Smooth muscle cell (in vitro differentiated cells): ENCODE data around the gene RUFY4. TPM values are rescaled to one million over a fixed set of nuclear protein-coding genes. Genes with fewer than 3 reads are reported as not detected.
A peak's percentile ranks its signal among the peaks of the same experiment; 100 is the strongest.

Experiments
- DNase-seq: peaks from one replicate; lab custom pipeline; 2025; ENCODE audit not compliant: unreplicated experiment; lab: John Stamatoyannopoulos, UW
- H2AFZ ChIP-seq: fragments of 200-600 bp; sonication (generic); 2 replicates; pipeline ENCODE4 v1.6.0; 2016; ENCODE audit warnings: antibody characterized with exemption, low read depth, mild to moderate bottlenecking
- H3F3A ChIP-seq: fragments of 200-600 bp; sonication (generic); 2 replicates; pipeline ENCODE4 v1.6.0; 2017; ENCODE audit warnings: antibody characterized with exemption, low read depth
- H3K27ac ChIP-seq: fragments of 200-600 bp; sonication (generic); 2 replicates; pipeline ENCODE4 v1.5.1; 2016; ENCODE audit warnings: low read depth, mild to moderate bottlenecking
- H3K27me3 ChIP-seq: fragments of 200-600 bp; sonication (generic); 2 replicates; pipeline ENCODE4 v1.6.1; 2016; ENCODE audit warnings: low read depth, mild to moderate bottlenecking
- H3K36me3 ChIP-seq: fragments of 200-600 bp; sonication (generic); 2 replicates; pipeline ENCODE4 v1.5.1; 2016; ENCODE audit warnings: low read depth
- H3K4me1 ChIP-seq: fragments of 200-600 bp; sonication (generic); 2 replicates; pipeline ENCODE4 v1.5.1; 2016; ENCODE audit warnings: low read depth
- H3K4me2 ChIP-seq: fragments of 200-600 bp; sonication (generic); 2 replicates; pipeline ENCODE4 v1.6.0; 2016; ENCODE audit warnings: mild to moderate bottlenecking
- H3K4me3 ChIP-seq: fragments of 200-600 bp; sonication (generic); 2 replicates; pipeline ENCODE4 v1.5.1; 2016; ENCODE audit warnings: mild to moderate bottlenecking
- H3K79me2 ChIP-seq: fragments of 200-600 bp; sonication (generic); 2 replicates; pipeline ENCODE4 v1.6.0; 2016; ENCODE audit warnings: low read depth, mild to moderate bottlenecking
- H3K9ac ChIP-seq: fragments of 200-600 bp; sonication (generic); 2 replicates; pipeline ENCODE4 v1.6.0; 2016; ENCODE audit warnings: low read depth
- H3K9me3 ChIP-seq: fragments of 200-600 bp; sonication (generic); replicated peaks from 2 replicates; pipeline ENCODE4 v1.5.1; 2016; ENCODE audit warnings: low read depth
- H4K20me1 ChIP-seq: fragments of 200-600 bp; sonication (generic); 2 replicates; pipeline ENCODE4 v1.6.0; 2016; ENCODE audit warnings: low read depth
- WGBS: methylation state at CpG from one replicate; pipeline ENCODE4 v1.1.7; 2016; ENCODE audit warnings: low lambda C conversion rate; 5-methylcytosine and 5-hydroxymethylcytosine counted together
- polyA plus RNA-seq: library from polyadenylated mRNA; unstranded; fragments of >200 nt; fragmentation: Nextera tagmentation; extraction: Ambion mirVana; gene quantifications from 2 replicates; pipeline ENCODE4 v1.2.1, GENCODE V29; 2016
- total RNA-seq: library from RNA; depleted of rRNA; stranded (reverse); fragments of >200 nt; gene quantifications from 2 replicates; pipeline ENCODE4 v1.2.3, GENCODE V29; 2014
- TF ChIP-seq, protein P1 (sequence below): fragments of 200-600 bp; sonication (generic); IDR thresholded peaks from 2 replicates; pipeline ENCODE4 v1.5.1; 2017; ENCODE audit warnings: borderline replicate concordance, mild to moderate bottlenecking, antibody characterized with exemption; ENCODE audit not compliant: insufficient read depth, poor library complexity, severe bottlenecking

Gene RUFY4
- total and polyA plus RNA-seq, 2 experiments from 2014 or later: 0.10 TPM; not detected in 1

DNA sequence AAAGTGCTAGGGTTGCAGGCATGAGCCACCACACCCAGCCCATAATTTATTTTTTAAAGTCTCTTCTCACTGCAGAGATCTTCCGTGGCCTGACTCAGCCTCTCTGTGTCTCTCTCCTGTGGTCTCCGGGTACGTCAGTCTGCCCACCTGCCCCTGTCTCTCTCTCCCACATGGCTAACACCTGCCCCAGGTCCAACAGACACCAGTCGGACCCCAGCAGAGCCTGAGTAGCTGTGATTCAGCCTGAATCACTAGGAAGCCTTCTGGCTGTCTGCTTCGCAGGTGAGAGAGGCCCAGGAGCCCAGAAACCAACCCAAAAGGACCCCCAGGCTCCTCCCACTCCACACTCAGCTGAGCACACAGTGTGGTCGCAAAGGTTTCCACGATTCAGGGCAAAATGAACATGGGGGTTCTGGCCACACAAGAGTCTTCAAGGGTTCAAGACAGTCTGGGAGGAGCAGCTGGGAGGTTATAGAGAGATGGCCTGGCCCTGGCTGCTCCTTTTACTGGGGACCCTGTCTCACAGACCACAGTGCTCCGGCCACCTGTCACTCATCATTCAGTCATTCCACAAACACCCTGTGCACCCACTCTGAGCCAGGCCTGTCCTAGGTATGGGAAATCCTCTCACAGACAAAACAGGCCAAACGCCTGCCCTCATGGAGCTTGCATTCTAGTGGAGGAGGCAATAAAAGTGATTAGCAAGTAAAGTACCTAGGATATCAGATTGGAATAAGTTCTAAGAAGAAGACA is 8.6 kb downstream of the RUFY4 start:
- TF ChIP-seq, protein P1, sequence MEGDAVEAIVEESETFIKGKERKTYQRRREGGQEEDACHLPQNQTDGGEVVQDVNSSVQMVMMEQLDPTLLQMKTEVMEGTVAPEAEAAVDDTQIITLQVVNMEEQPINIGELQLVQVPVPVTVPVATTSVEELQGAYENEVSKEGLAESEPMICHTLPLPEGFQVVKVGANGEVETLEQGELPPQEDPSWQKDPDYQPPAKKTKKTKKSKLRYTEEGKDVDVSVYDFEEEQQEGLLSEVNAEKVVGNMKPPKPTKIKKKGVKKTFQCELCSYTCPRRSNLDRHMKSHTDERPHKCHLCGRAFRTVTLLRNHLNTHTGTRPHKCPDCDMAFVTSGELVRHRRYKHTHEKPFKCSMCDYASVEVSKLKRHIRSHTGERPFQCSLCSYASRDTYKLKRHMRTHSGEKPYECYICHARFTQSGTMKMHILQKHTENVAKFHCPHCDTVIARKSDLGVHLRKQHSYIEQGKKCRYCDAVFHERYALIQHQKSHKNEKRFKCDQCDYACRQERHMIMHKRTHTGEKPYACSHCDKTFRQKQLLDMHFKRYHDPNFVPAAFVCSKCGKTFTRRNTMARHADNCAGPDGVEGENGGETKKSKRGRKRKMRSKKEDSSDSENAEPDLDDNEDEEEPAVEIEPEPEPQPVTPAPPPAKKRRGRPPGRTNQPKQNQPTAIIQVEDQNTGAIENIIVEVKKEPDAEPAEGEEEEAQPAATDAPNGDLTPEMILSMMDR: no peak
- no peaks in the 10 kb centered on the region for H3F3A ChIP-seq
- H3K79me2 ChIP-seq: no peaks in the 10 kb centered on the region
- H3K9me3 ChIP-seq: no peaks in the 10 kb centered on the region
- DNase-seq: no peak
- peaks cover 3% of the 10 kb centered on the region for H3K27me3 ChIP-seq
- H3K4me2 ChIP-seq: no peak overlapping the region
- H3K4me1 ChIP-seq: no peaks in the 10 kb centered on the region
- no peaks in the 10 kb centered on the region for H3K36me3 ChIP-seq
- H3K27ac ChIP-seq: no peak overlapping the region
- no peak overlapping the region for H3K9ac ChIP-seq
- no peak overlapping the region for H3K4me3 ChIP-seq
- WGBS: 78% methylated on average over 9 of the region's 9 CpGs
- H4K20me1 ChIP-seq: no peaks in the 10 kb centered on the region
- H2AFZ ChIP-seq: no peak overlapping the region

GRCh38 chr2:218079943-218080913 is 11.2 kb downstream of the RUFY4 start:
- no peak for DNase-seq
- H4K20me1 ChIP-seq: no peaks in the 10 kb centered on the region
- no peak overlapping the region for H3K9ac ChIP-seq
- no peak overlapping the region for H3K4me3 ChIP-seq
- TF ChIP-seq, protein P1: no peak
- no peaks in the 10 kb centered on the region for H3K36me3 ChIP-seq
- H3K9me3 ChIP-seq: no peaks in the 10 kb centered on the region
- no peaks in the 10 kb centered on the region for H3K27me3 ChIP-seq
- WGBS: 44% methylated on average over 15 of the region's 15 CpGs
- no peaks in the 10 kb centered on the region for H3K79me2 ChIP-seq
- no peak overlapping the region for H3K27ac ChIP-seq
- no peaks in the 10 kb centered on the region for H3K4me1 ChIP-seq
- H3F3A ChIP-seq: no peaks in the 10 kb centered on the region
- H2AFZ ChIP-seq: no peak overlapping the region
- H3K4me2 ChIP-seq: no peak overlapping the region

DNA sequence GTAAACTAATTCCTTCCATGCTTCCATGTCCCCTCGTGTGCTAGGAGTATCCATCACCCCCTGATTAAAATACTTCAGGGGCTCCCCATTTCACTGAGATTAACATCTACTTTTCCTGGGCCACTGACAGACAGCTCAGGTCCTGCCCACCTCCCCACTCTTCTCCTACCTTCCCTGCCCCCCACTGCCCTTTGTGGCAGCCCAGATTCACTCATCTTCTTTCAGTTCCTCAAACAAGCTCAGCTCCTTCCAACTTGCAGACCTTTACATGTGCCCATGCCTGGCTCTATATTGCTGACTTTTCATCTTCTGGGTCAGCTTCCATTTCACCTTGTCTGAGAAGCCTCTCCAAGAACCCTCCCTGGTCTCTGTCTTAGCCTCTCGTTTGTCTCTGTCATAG is 12.0 kb downstream of the RUFY4 start:
- Histone ChIP-seq H3K79me2 (no peaks in the 10 kb centered on the region), H3K9me3 (no peaks in the 10 kb centered on the region), H3K4me2 (no peak overlapping the region), H4K20me1 (no peaks in the 10 kb centered on the region), H3K27ac (peak overlapping the region; percentile 39), H3K4me1 (no peaks in the 10 kb centered on the region), H2AFZ (no peak overlapping the region), H3K9ac (no peak overlapping the region), H3K4me3 (no peak overlapping the region), H3K36me3 (no peaks in the 10 kb centered on the region), H3K27me3 (no peaks in the 10 kb centered on the region), H3F3A (no peaks in the 10 kb centered on the region)
- DNase-seq: no peak
- 73% methylated on average over 2 of the region's 2 CpGs for whole genome bisulfite sequencing
- TF ChIP-seq, protein P1: no peak
